Retinal pigment epithelial cell (primary cell): ENCODE data around the gene LMTK2.

Source experiments
- DNase-seq: peaks from one replicate; pipeline ENCODE4 v3.0.0-alpha.2; 2010; ENCODE audit warnings: low read depth
- H3K4me3 ChIP-seq: 2 replicates; pipeline ENCODE4 v1.5.1; 2011; ENCODE audit warnings: mild to moderate bottlenecking, low read length, control low read depth, moderate library complexity
- TF ChIP-seq, protein P1 (sequence below): conservative IDR thresholded peaks from 2 replicates; pipeline ENCODE4 v1.5.1; 2011; ENCODE audit warnings: low read depth, low read length, control low read depth, inconsistent platforms

LMTK2 gene

GRCh38 chr7:98228801-98229200 is 122.1 kb downstream of the LMTK2 start:
- H3K4me3 ChIP-seq: no peak overlapping the region
- TF ChIP-seq, protein P1, sequence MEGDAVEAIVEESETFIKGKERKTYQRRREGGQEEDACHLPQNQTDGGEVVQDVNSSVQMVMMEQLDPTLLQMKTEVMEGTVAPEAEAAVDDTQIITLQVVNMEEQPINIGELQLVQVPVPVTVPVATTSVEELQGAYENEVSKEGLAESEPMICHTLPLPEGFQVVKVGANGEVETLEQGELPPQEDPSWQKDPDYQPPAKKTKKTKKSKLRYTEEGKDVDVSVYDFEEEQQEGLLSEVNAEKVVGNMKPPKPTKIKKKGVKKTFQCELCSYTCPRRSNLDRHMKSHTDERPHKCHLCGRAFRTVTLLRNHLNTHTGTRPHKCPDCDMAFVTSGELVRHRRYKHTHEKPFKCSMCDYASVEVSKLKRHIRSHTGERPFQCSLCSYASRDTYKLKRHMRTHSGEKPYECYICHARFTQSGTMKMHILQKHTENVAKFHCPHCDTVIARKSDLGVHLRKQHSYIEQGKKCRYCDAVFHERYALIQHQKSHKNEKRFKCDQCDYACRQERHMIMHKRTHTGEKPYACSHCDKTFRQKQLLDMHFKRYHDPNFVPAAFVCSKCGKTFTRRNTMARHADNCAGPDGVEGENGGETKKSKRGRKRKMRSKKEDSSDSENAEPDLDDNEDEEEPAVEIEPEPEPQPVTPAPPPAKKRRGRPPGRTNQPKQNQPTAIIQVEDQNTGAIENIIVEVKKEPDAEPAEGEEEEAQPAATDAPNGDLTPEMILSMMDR: no peak
- DNase-seq: no peak

DNA sequence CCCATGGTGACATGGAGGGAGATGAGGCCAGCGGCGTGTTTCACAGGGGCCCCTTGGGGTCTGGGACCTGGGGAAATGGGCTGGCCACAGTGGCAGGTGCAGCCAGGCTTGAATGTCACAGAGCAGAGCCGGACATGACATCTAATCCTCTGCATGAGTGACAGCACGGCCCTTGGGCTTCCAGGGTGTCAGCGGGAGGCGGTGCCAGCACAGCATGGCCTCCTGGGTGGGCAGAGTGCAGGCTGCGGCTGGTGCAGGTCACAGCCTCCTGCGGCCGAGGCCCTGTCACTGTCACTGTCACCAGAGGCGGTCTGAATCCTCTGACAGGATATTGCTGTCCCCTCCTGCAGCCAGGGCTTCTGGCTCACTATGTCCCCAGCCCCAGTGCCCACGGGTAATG is 122.8 kb downstream of the LMTK2 start:
- no peak for DNase-seq
- H3K4me3 ChIP-seq: no peak overlapping the region
- TF ChIP-seq, protein P1: no peak

- TF ChIP-seq, protein P1: no peak
- H3K4me3 ChIP-seq: no peak overlapping the region
- DNase-seq: no peak
Observed at GRCh38 chr7:98229991-98230745, 123.5 kb downstream of the LMTK2 start.

DNA sequence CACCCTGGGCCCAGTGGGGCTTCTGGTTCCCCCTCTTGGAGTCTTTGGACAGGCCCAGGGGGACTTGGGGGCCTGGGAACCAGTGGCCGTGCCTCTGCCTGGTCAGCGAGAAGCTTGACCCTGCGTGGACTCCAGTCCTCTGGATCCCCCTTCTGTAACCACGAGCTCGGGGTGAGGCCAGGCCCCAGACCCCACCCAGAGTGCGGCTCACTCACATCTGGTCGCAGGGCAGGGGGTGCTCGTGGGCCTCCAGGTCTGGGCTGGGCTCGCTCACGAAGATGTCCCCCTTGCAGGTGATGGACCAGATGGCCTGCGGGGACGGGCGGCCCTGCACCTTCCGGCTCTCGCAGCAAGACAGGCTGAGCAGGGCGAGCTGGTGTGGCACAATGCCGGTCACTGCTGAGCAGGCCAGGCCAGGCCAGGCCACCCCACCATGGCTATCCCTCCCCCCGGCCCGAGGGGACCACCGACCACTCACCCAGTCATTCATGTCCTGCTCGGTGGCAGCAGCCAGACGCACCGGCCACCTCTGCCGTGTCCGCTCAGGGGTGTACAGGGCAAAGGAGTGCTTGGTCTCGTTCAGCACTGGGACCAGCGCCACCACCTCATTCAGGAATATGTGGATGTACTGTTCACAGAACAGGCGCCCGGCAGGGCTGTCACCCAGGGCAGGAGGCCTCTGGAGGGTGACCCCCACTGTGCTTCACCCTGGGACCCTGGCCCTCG is 124.2 kb downstream of the LMTK2 start:
- no peak overlapping the region for H3K4me3 ChIP-seq
- no peak for DNase-seq
- TF ChIP-seq, protein P1: no peak

DNA sequence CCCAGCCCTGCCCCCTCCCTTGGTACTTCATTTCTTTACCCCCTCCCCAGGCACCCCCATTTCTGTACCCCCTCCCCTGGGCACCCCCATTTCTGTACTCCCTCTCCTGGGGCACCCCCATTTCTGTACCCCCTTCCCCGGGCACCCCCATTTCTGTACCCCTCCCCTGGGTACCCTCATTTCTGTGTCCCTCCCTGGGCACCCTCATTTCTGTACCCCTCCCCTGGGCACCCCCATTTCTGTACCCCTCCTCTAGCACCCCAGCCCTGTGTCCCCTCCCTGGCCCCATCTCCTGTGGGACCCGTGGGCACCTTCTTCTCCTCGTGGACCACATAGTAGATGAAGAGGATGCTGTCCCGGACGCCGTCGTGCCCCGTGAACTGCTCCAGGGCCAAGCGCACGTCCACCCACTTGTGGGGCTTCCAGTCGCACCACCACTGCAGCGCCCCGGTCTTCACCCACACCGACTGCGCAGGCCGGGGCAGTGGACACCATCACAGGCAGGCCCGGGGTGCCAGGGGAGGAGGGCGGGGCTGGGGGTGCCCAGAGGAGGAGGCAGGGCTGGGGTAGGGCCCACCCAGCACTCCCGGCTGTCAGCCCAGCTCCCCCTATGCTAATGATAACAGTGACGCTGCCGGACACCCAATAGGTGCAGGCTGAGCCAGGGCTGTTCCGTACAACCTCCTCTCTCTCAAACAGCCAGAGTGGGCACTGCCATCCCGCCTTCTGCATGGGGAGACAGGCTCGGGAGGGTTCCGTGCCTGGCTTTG is 125.0 kb downstream of the LMTK2 start:
- no peak for DNase-seq
- no peak overlapping the region for H3K4me3 ChIP-seq
- TF ChIP-seq, protein P1: no peak

GRCh38 chr7:98232263-98232585 is 125.6 kb downstream of the LMTK2 start:
- TF ChIP-seq, protein P1: no peak
- DNase-seq: no peak
- no peak overlapping the region for H3K4me3 ChIP-seq
